Fibroblast of mammary gland (primary cell): Measurements from ENCODE around the gene SLC5A6.

ENCODE experiments used
- DNase-seq: peaks from one replicate; pipeline ENCODE4 v3.0.0-alpha.2; 2010; ENCODE audit warnings: low read depth
- H3K4me3 ChIP-seq: 2 replicates; pipeline ENCODE4 v1.5.1; 2011; ENCODE audit warnings: low read depth, mild to moderate bottlenecking, low read length, moderate library complexity; ENCODE audit not compliant: control insufficient read depth
- TF ChIP-seq, protein P1 (sequence below): conservative IDR thresholded peaks from 2 replicates; pipeline ENCODE4 v1.5.1; 2011; ENCODE audit warnings: low read depth, low read length, inconsistent platforms; ENCODE audit not compliant: control insufficient read depth, insufficient read depth

The SLC5A6 gene

GRCh38 chr2:27170581-27171337, 41.3 kb downstream of the SLC5A6 start:
- no peak overlapping the region for H3K4me3 ChIP-seq
- TF ChIP-seq, protein P1, sequence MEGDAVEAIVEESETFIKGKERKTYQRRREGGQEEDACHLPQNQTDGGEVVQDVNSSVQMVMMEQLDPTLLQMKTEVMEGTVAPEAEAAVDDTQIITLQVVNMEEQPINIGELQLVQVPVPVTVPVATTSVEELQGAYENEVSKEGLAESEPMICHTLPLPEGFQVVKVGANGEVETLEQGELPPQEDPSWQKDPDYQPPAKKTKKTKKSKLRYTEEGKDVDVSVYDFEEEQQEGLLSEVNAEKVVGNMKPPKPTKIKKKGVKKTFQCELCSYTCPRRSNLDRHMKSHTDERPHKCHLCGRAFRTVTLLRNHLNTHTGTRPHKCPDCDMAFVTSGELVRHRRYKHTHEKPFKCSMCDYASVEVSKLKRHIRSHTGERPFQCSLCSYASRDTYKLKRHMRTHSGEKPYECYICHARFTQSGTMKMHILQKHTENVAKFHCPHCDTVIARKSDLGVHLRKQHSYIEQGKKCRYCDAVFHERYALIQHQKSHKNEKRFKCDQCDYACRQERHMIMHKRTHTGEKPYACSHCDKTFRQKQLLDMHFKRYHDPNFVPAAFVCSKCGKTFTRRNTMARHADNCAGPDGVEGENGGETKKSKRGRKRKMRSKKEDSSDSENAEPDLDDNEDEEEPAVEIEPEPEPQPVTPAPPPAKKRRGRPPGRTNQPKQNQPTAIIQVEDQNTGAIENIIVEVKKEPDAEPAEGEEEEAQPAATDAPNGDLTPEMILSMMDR: no peak
- no peak for DNase-seq

DNA sequence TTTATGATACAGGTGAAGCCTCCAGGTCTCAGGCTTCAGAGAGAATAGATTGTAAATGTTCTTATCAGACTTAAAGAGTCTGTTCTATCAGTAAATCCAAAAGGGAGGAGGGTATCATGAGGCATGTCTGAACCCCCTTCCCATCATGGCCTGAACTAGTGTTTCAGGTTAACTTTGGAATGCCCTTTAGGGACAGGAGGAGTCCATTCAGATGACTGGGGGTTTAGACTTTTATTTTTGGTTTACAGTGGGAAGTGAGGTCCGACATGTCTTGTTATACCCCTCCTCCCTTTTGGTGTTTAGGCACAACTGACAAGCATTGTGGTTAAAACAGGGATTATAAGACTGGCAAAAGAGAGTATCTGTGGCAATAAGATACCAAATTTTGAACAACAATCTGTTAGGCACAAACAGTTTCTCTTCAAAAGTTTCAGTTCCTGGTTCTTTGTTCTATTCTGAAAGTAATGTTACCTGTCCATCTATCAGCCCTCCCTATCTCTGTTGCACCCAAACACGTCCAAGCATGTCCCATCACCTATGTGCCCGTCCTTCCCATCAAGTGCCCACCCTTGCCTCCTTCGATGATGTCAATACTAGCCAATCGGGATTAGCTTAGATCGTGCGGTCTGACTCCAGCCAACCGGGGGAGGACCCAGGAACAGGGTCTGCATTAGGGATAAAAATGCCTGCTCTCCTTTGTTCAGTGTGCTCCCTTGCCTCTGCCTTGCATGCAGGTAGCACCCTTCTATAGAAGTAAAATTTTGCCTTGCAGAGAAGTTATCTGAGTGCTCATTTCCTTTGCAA, 46.9 kb downstream of the SLC5A6 start:
- no peak for DNase-seq
- TF ChIP-seq, protein P1: no peak
- no peak overlapping the region for H3K4me3 ChIP-seq

GRCh38 chr2:27162151-27163121, 49.6 kb downstream of the SLC5A6 start:
- peak; percentile 26 for DNase-seq
- H3K4me3 ChIP-seq: no peak overlapping the region
- TF ChIP-seq, protein P1: no peak

DNA sequence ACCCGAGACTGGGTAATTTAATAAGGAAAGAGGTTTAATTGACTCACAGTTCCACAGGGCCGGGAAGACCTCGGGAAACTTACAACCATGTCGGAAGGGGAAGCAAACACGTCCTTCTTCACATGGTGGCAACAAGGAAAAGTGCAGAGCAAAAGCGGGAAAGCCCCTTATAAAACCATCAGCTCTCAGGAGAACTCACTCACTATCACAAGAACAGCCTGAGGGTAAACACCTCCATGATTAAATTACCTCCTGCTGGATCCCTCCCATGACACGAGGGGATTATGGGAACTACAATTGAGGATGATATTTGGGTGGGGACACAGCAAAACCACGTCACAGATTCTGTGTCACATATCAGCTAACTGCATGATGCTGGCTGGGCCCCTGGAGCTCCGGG, 51.9 kb downstream of the SLC5A6 start:
- TF ChIP-seq, protein P1: no peak
- DNase-seq: no peak
- no peak overlapping the region for H3K4me3 ChIP-seq

GRCh38 chr2:27159271-27159670, 52.8 kb downstream of the SLC5A6 start:
- no peak for DNase-seq
- TF ChIP-seq, protein P1: no peak
- no peak overlapping the region for H3K4me3 ChIP-seq

DNA sequence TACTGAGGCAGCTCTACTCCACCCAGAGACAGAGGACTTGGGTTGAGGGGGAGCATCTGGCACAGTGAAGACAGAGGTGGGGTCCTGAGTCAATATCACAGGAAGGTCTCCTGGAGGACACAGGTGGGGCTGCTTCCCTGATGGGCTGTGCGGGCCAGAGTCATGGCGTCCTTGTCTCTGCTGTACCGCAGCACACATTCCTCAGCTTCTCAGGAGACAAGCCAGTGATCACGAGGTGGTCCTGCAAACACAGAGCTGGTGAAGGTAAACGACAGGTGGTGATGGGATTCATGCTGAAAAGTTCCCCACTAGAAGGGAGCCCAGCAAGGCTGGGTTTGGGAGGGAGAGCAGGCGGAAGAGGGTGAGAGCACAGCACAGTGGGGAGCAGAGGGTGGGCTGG, 53.6 kb downstream of the SLC5A6 start:
- TF ChIP-seq, protein P1: no peak
- no peak overlapping the region for H3K4me3 ChIP-seq
- no peak for DNase-seq
